Renal cortical epithelial cell (primary cell): Measurements from ENCODE around the gene CBR3. TPM values are rescaled to one million over a fixed set of nuclear protein-coding genes. Genes with fewer than 3 reads are reported as not detected.
A peak's percentile ranks its signal among the peaks of the same experiment; 100 is the strongest.
"Not testable (repeated sequence)": the region's sequence is repeated elsewhere in the genome, so short reads cannot be mapped to it uniquely, and the experiment has no call there.

Source experiments
- DNase-seq: peaks from one replicate; pipeline ENCODE4 v3.0.0-alpha.2; 2011; ENCODE audit warnings: low read depth
- total RNA-seq: library from RNA; depleted of rRNA; stranded (reverse); fragments of >200 nt; gene quantifications from 2 replicates; pipeline ENCODE4 v1.2.3, GENCODE V29; 2014

CBR3 gene
- total RNA-seq, 1 donor from 2014 or later = 1.4 TPM

GRCh38 chr21:36117286-36117741 is 17.6 kb upstream of the CBR3 start:
- no peak for DNase-seq

- DNase-seq = no peak
Measured at GRCh38 chr21:36120304-36120888, 14.5 kb upstream of the CBR3 start.

GRCh38 chr21:36122977-36123376 is 11.9 kb upstream of the CBR3 start:
- no peak for DNase-seq

GRCh38 chr21:36124395-36124794 is 10.5 kb upstream of the CBR3 start:
- no peak for DNase-seq

- peak; percentile 64 for DNase-seq
Measured at GRCh38 chr21:36125512-36126207, 9.2 kb upstream of the CBR3 start.

- no peak for DNase-seq
Measured at GRCh38 chr21:36126208-36126565, 8.7 kb upstream of the CBR3 start.

- DNase-seq = no peak
Measured at GRCh38 chr21:36126621-36127110, 8.2 kb upstream of the CBR3 start.

GRCh38 chr21:36127250-36127904 is 7.5 kb upstream of the CBR3 start:
- no peak for DNase-seq

- DNase-seq = no peak
Measured at GRCh38 chr21:36127977-36128376, 6.9 kb upstream of the CBR3 start.

- no peak for DNase-seq
Measured at GRCh38 chr21:36129219-36129618, 5.7 kb upstream of the CBR3 start.

GRCh38 chr21:36130414-36130762 is 4.5 kb upstream of the CBR3 start:
- DNase-seq = not testable (repeated sequence)

GRCh38 chr21:36130839-36131238 is 4.0 kb upstream of the CBR3 start:
- DNase-seq = not testable (repeated sequence)

GRCh38 chr21:36132696-36133095 is 2.2 kb upstream of the CBR3 start:
- DNase-seq = no peak

- DNase-seq = peak; percentile 64
Measured at GRCh38 chr21:36135391-36136102, 668 bp downstream of the CBR3 start.

- not testable (repeated sequence) for DNase-seq
Measured at GRCh38 chr21:36139791-36140190, 4.9 kb downstream of the CBR3 start.

GRCh38 chr21:36141513-36141925 is 6.6 kb downstream of the CBR3 start:
- DNase-seq = peak; percentile 89

GRCh38 chr21:36144233-36144632 is 9.4 kb downstream of the CBR3 start:
- not testable (repeated sequence) for DNase-seq

GRCh38 chr21:36145259-36145658 is 10.4 kb downstream of the CBR3 start:
- no peak for DNase-seq

GRCh38 chr21:36147911-36148310 is 13.0 kb downstream of the CBR3 start:
- DNase-seq = no peak

- DNase-seq = no peak
Measured at GRCh38 chr21:36148886-36149285, 14.0 kb downstream of the CBR3 start.

GRCh38 chr21:36149788-36150711 is 15.2 kb downstream of the CBR3 start:
- peak; percentile 25 for DNase-seq
